Occipital lobe (tissue), 2 donors: ENCODE measurements around the gene AKR1C4. TPM values are rescaled to one million over a fixed set of nuclear protein-coding genes. Genes with fewer than 3 reads are reported as not detected.

ENCODE experiments used
- DNase-seq: peaks from one replicate; lab custom pipeline; 2025; lab: John Stamatoyannopoulos, UW
- total RNA-seq: library from RNA; depleted of rRNA; stranded (reverse); fragments of >200 nt; gene quantifications from one replicate; pipeline ENCODE4 v1.2.3, GENCODE V29; 2014

The AKR1C4 gene
- total RNA-seq, 1 donor from 2014 or later: not detected

GRCh38 chr10:5266351-5266750 is 69.7 kb downstream of the AKR1C4 start:
- no peak for DNase-seq

DNA sequence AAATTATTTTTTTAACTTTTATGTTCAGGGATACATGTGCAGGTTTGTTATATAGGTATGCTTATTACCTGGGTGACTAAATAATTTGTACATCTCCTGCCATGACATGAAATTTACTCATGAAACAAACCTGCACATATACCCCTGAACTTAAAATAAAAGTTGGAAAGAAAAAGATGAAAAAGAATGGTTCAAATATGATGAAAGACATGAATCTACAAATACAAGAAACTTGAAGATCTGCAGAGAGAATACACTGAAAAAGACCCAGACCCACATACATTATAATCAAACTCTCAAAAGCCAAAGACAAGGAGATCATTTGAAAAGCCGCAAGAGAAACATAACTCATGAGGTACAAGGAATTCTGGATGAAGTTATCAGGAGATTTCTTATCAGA is 70.2 kb downstream of the AKR1C4 start:
- DNase-seq: no peak

GRCh38 chr10:5268234-5268633 is 71.6 kb downstream of the AKR1C4 start:
- DNase-seq: no peak

Other genes with a start within 250 kb of the AKR1C4 start
- gene AKR1C1, start 233.4 kb upstream of the AKR1C4 start, total RNA-seq: 36.8 TPM
- gene AKR1C2, start 193.0 kb upstream of the AKR1C4 start, total RNA-seq: 22.6 TPM
- gene AKR1C3, start 102.4 kb upstream of the AKR1C4 start, total RNA-seq: 8.0 TPM
- 0.78 TPM for gene AKR1C8, start 11.7 kb upstream of the AKR1C4 start, total RNA-seq
- gene UCN3, start 168.1 kb downstream of the AKR1C4 start, total RNA-seq: not detected
- gene TUBAL3, start 208.0 kb downstream of the AKR1C4 start, total RNA-seq: not detected
- gene NET1, start 215.7 kb downstream of the AKR1C4 start, total RNA-seq: 23.6 TPM